LNCAP (cell line): ENCODE data around the gene CMPK2.

Experiments used
- CTCF ChIP-seq: fragments of 450-650 bp; IDR thresholded peaks from 2 replicates; pipeline ENCODE4 v1.5.1; 2017; ENCODE audit warnings: mild to moderate bottlenecking

CMPK2 gene

DNA sequence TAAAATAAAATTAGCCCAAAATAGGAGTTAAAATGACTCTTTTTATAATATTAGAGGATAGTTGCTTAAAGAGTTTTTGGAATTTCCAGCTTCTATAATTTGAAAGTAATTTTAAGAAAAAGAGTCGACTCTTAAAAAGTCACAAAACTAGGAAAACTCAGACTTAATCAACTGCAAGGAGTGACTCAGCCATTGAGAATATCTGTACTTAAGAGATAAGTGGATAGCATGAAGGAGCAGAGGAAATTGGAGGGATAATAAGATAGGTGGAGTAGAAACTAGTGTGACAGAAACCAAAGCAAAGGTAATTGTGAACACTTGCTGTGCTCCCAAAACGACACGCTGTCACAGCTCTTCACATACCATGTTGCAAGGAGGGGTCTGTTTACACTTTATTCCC lies 20.3 kb upstream of the CMPK2 start:
- TF ChIP-seq CTCF: no peak

- TF ChIP-seq CTCF: no peak
Measured at GRCh38 chr2:6885551-6885950, 19.8 kb upstream of the CMPK2 start.

DNA sequence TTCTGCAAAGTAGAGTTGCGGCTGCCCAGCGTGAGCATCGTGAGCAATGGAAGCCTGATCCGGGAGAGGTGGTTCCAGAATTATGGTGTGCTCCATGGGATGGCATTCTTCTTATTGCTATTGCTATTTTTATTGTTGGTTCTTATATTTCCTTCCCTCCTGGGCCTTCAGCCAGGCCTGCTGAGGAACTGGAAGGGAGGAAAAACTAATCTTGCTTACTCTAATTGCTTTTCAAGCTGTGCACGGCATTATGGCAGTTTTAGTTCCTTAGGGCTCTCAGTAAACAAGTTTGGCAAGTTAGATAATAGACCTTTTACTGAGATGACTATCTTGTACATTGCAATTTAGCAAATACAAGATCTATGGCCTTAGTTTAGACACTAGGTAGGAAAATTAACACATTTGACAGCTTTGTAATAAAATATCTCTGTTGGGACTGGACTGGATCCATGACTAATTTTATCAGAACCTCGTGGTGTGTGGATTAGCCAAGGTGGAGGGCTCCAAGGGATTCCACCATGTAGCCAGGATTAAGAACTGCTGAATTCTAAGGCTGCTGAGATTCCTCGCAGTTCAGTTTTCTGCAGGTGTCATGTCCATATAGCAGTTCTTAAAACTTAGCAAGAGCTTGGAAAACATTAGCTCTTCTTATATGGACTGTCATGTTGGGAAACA lies 17.9 kb upstream of the CMPK2 start:
- TF ChIP-seq CTCF: no peak

- TF ChIP-seq CTCF: no peak
Measured at GRCh38 chr2:6881516-6881915, 15.8 kb upstream of the CMPK2 start.

DNA sequence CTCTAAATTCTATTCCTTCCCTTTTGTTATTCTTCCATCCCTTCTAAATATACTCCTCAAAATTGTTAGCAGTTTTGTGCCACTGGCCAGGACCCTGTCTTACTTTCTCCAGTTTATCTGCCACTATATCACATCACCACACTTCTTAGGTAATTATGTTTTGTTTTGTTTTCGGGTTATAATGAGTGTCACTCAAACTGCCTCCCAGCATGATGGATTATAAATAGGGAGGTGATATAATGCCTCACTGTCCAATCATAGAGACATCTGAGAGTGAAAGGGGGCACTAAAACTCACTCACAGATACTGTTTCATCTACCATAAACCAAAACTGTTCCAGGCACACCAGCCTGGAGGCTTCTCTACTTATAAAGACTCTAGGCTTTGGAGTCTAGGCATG lies 15.3 kb upstream of the CMPK2 start:
- TF ChIP-seq CTCF: no peak

- no peak for TF ChIP-seq CTCF
Measured at GRCh38 chr2:6880200-6880733, 14.6 kb upstream of the CMPK2 start.

GRCh38 chr2:6879011-6879410 lies 13.3 kb upstream of the CMPK2 start:
- TF ChIP-seq CTCF: no peak

DNA sequence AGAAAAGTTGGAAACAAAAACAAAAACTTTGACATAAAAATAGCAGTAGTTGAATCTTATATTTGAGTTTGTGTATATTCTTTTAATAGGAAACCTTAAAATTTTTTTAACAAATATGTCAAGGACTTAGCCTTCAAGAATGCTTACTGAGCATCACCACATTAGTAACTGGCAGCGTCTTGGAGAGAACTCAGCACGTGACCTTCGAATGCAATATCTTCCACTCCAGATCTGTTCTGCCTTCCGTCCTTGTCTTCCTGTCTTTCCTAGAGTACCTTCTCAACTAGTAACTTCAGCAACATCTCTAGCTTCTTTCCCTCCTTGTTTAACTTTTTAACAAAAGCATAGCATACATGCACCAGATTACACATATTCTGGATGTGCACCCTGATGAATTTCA lies 12.8 kb upstream of the CMPK2 start:
- no peak for TF ChIP-seq CTCF
